Measurements from ENCODE around the gene NKPD1.

The NKPD1 gene

DNA sequence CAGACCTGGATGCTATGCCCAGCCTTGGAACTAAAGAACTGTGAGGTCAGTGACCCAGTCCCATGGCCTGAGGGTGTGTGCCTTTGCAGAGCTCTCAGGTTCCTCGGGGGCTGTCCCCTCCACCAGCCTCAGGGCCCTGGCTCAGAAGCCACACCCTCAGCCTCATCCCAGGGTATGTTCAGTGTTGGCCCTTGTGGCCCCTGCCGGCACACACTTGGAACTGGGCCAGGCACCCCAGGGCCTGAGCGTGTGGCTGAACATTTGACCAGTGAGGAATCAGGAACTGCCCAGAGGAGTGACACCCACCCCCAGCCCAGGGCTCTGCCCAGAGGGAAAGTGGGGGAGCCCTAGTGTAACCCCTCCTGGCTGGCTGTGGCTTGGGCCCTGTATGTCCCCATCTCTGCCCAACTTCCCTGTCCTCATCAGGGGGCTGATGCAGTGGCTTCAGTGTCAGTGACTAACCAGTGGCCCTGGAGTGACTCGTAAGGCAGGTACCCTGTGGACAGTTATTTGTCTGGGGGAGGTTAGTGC is 10.0 kb downstream of the NKPD1 start:
- Histone ChIP-seq H3K79me2 (ENCODE audit: low read length) (no peaks in the 10 kb centered on the region), H4K20me1 (ENCODE audit: insufficient read depth, low read length) (no peaks in the 10 kb centered on the region), H3K9ac (ENCODE audit: low read length) (no peak overlapping the region), H3K4me3 (ENCODE audit: low read length) (no peak overlapping the region), H3K27ac (ENCODE audit: low read length) (no peak overlapping the region), H3K27me3 (ENCODE audit: low read depth, low read length) (no peaks in the 10 kb centered on the region), H3K36me3 (replicated peaks; ENCODE audit: low read depth, low read length) (peaks cover 7% of the 10 kb centered on the region), H3K9me3 (ENCODE audit: insufficient read depth, low read length) (no peaks in the 10 kb centered on the region), H3K4me1 (ENCODE audit: low read length) (no peaks in the 10 kb centered on the region), H3K4me2 (ENCODE audit: low read length) (no peak overlapping the region), H2AFZ (ENCODE audit: low read depth, low read length) (no peak overlapping the region)
- TF ChIP-seq, protein P1, sequence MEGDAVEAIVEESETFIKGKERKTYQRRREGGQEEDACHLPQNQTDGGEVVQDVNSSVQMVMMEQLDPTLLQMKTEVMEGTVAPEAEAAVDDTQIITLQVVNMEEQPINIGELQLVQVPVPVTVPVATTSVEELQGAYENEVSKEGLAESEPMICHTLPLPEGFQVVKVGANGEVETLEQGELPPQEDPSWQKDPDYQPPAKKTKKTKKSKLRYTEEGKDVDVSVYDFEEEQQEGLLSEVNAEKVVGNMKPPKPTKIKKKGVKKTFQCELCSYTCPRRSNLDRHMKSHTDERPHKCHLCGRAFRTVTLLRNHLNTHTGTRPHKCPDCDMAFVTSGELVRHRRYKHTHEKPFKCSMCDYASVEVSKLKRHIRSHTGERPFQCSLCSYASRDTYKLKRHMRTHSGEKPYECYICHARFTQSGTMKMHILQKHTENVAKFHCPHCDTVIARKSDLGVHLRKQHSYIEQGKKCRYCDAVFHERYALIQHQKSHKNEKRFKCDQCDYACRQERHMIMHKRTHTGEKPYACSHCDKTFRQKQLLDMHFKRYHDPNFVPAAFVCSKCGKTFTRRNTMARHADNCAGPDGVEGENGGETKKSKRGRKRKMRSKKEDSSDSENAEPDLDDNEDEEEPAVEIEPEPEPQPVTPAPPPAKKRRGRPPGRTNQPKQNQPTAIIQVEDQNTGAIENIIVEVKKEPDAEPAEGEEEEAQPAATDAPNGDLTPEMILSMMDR (IDR thresholded peaks at IDR 0.05; ENCODE audit: low read depth, low read length), result no peak
- TF ChIP-seq EZH2phosphoT487 (IDR thresholded peaks at IDR 0.05; ENCODE audit: low read depth), result no peak

DNA sequence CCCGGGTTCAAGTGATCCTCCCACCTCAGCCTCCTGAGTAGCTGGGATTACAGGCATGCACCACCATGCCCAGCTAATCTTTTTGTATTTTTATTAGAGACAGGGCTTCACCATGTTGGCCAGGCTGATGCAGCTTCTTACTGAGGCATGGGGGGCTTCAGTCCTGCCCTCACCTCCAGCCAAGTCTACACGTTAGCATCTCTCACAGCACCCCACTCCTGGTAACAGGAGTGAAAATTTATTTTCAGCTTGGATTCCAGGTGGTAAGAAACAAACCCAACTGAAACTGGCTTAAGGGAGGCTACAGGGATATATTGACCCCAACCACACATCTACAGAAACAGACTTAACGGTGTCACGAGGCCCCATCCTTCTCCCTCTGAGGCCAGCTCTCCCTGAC is 10.6 kb downstream of the NKPD1 start:
- no peaks in the 10 kb centered on the region for H4K20me1 ChIP-seq (ENCODE audit: insufficient read depth, low read length)
- H3K9me3 ChIP-seq (ENCODE audit: insufficient read depth, low read length), result no peaks in the 10 kb centered on the region
- no peaks in the 10 kb centered on the region for H3K27me3 ChIP-seq (ENCODE audit: low read depth, low read length)
- H3K4me2 ChIP-seq (ENCODE audit: low read length), result no peak overlapping the region
- H2AFZ ChIP-seq (ENCODE audit: low read depth, low read length), result no peak overlapping the region
- H3K79me2 ChIP-seq (ENCODE audit: low read length), result no peaks in the 10 kb centered on the region
- TF ChIP-seq, protein P1 (IDR thresholded peaks at IDR 0.05; ENCODE audit: low read depth, low read length), result no peak
- TF ChIP-seq EZH2phosphoT487 (IDR thresholded peaks at IDR 0.05; ENCODE audit: low read depth), result no peak
- H3K27ac ChIP-seq (ENCODE audit: low read length), result no peak overlapping the region
- H3K4me1 ChIP-seq (ENCODE audit: low read length), result no peaks in the 10 kb centered on the region
- H3K36me3 ChIP-seq (replicated peaks; ENCODE audit: low read depth, low read length), result peaks cover 7% of the 10 kb centered on the region
- H3K9ac ChIP-seq (ENCODE audit: low read length), result no peak overlapping the region
- no peak overlapping the region for H3K4me3 ChIP-seq (ENCODE audit: low read length)

DNA sequence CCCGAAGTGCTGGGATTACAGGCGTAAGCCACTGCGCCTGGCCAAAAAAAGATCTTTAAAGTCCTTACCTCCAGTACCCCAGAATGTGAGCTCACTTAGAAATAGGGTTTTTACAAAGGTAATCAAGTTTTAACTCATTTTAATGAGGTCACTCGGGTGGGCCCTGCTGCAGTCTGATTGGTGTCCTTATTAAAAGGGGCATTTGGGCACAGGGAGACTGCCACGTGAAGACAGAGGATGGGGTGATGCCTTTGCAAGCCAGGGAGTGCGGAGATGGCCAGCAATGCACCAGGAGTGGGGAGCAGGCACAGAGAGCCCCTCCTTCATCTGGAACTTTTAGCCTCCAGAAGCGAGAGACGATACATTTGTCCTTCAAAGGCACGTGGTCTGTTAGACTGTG is 11.7 kb downstream of the NKPD1 start:
- Histone ChIP-seq H3K27ac (ENCODE audit: low read length) (no peak overlapping the region), H3K4me3 (ENCODE audit: low read length) (no peak overlapping the region), H2AFZ (ENCODE audit: low read depth, low read length) (no peak overlapping the region), H3K9ac (ENCODE audit: low read length) (no peak overlapping the region), H3K9me3 (ENCODE audit: insufficient read depth, low read length) (no peaks in the 10 kb centered on the region), H3K4me2 (ENCODE audit: low read length) (no peak overlapping the region), H3K79me2 (ENCODE audit: low read length) (no peaks in the 10 kb centered on the region), H4K20me1 (ENCODE audit: insufficient read depth, low read length) (no peaks in the 10 kb centered on the region), H3K27me3 (ENCODE audit: low read depth, low read length) (no peaks in the 10 kb centered on the region), H3K36me3 (replicated peaks; ENCODE audit: low read depth, low read length) (peaks cover 7% of the 10 kb centered on the region), H3K4me1 (ENCODE audit: low read length) (no peaks in the 10 kb centered on the region)
- TF ChIP-seq EZH2phosphoT487 (IDR thresholded peaks at IDR 0.05; ENCODE audit: low read depth), result no peak
- TF ChIP-seq, protein P1 (IDR thresholded peaks at IDR 0.05; ENCODE audit: low read depth, low read length), result no peak

DNA sequence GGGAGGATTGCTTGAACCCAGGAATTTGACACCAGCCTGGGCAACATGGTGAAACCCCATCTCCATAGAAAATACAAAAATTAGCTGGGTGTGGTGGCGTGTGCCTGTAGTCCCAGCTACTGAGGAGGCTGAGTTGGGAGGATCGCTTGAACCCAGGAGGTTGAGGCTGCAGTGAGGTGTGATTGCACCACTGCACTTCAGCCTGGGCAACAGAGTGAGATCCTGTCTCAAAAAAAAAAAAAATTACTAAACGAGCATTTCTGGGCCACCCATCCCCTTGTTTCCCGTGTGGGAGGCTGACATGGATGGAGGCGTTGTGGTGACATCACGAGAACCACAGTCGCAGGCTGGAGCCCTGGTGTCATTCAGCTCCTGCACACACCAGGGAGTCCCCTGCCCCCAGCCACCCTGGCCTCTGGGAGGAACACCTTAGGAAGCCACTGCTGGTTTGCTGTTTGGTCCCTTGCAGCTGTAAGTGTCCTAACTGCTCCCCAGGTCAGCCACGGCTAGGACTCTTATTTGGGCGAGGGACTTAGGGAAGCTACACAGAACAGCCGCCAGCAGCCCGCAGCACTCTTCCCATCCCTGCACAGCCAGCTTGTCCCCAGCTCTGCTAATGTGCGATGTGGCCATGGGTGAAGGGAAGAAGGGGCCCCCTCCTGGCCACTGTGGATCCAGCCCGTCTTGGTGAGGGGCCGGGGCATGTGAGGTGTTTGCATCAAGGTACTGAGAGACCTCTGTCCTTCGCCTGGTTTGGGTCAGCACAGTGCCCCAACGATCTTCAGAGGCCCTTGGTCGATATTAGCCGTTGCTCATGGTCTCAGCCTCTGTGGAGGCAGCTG is 12.7 kb downstream of the NKPD1 start:
- Histone ChIP-seq H3K27ac (ENCODE audit: low read length) (no peak overlapping the region), H3K79me2 (ENCODE audit: low read length) (no peaks in the 10 kb centered on the region), H2AFZ (ENCODE audit: low read depth, low read length) (no peak overlapping the region), H3K4me1 (ENCODE audit: low read length) (no peaks in the 10 kb centered on the region), H3K9ac (ENCODE audit: low read length) (no peak overlapping the region), H3K4me3 (ENCODE audit: low read length) (no peak overlapping the region), H4K20me1 (ENCODE audit: insufficient read depth, low read length) (no peaks in the 10 kb centered on the region), H3K9me3 (ENCODE audit: insufficient read depth, low read length) (no peaks in the 10 kb centered on the region), H3K36me3 (replicated peaks; ENCODE audit: low read depth, low read length) (peaks cover 10% of the 10 kb centered on the region), H3K4me2 (ENCODE audit: low read length) (no peak overlapping the region), H3K27me3 (ENCODE audit: low read depth, low read length) (no peaks in the 10 kb centered on the region)
- TF ChIP-seq, protein P1 (IDR thresholded peaks at IDR 0.05; ENCODE audit: low read depth, low read length), result 0 out of 2 replicates have a peak, but pooled peaks have one; percentile 5
- TF ChIP-seq EZH2phosphoT487 (IDR thresholded peaks at IDR 0.05; ENCODE audit: low read depth), result no peak

Measured in OCI-LY3 (cell line).